ENCODE data around the gene HBQ1.

DNA sequence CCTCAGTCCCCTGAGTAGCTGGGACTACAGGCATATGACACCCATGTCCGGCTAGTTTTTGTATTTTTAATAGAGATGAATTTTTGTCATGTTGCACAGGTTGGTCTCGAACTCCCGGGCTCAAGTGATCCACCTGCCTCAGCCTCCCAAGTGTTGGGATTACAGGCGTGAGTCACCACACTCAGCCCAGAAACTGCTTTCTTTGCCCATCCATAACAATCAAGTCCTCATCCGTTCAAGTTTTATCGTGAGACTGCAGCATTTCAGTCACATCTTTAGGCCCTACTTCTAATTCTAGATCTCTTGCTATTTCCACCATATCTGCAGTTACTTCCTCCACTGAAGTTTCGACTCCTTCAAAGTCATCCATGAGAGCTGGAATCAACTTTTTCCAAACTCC lies 48.1 kb upstream of the HBQ1 start:
- TF ChIP-seq RAD21 (IDR thresholded peaks at IDR 0.05), result no peak
- TF ChIP-seq, protein P1, sequence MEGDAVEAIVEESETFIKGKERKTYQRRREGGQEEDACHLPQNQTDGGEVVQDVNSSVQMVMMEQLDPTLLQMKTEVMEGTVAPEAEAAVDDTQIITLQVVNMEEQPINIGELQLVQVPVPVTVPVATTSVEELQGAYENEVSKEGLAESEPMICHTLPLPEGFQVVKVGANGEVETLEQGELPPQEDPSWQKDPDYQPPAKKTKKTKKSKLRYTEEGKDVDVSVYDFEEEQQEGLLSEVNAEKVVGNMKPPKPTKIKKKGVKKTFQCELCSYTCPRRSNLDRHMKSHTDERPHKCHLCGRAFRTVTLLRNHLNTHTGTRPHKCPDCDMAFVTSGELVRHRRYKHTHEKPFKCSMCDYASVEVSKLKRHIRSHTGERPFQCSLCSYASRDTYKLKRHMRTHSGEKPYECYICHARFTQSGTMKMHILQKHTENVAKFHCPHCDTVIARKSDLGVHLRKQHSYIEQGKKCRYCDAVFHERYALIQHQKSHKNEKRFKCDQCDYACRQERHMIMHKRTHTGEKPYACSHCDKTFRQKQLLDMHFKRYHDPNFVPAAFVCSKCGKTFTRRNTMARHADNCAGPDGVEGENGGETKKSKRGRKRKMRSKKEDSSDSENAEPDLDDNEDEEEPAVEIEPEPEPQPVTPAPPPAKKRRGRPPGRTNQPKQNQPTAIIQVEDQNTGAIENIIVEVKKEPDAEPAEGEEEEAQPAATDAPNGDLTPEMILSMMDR (IDR thresholded peaks at IDR 0.05; ENCODE audit: low read depth, low read length, missing input control), result no peak
- TF ChIP-seq TAF1 (conservative IDR thresholded peaks at IDR 0.05), result no peak
- TF ChIP-seq, protein P2, sequence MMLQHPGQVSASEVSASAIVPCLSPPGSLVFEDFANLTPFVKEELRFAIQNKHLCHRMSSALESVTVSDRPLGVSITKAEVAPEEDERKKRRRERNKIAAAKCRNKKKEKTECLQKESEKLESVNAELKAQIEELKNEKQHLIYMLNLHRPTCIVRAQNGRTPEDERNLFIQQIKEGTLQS (IDR thresholded peaks at IDR 0.05), result no peak
- TF ChIP-seq EGR1 (IDR thresholded peaks at IDR 0.05; ENCODE audit: low read depth in 2 of 2), result no peak

Data from liver (tissue), 3 donors.